K562 (cell line): ENCODE data around the gene KRTAP4-16. TPM values are rescaled to one million over a fixed set of nuclear protein-coding genes. Genes with fewer than 3 reads are reported as not detected.
"Not testable (repeated sequence)": the region's sequence is repeated elsewhere in the genome, so short reads cannot be mapped to it uniquely, and the experiment has no call there.

Experiments used
- ATAC-seq: fragments of 200-7000 bp; cut with Tn5 transposase; 3 replicates; pipeline ENCODE4 v1.9.1; 2020; ENCODE audit warnings: moderate library complexity
- BruUV-seq: library from RNA; stranded (reverse); fragments of 400-500 nt; replicated peaks from 2 replicates; lab custom pipeline; 2021; lab: Mats Ljungman, UMichigan
- CTCF ChIA-PET: fragments of 300-600 bp; formaldehyde crosslinking; extraction: SDS; loops from one replicate; lab custom pipeline; 2021; ENCODE audit warnings: low intra/inter-chr PET ratio; lab: Yijun Ruan, JAX
- POLR2A ChIA-PET: fragments of 300-600, 350-650 bp; sonication (Branson Sonifier 250); formaldehyde crosslinking; extraction: SDS; loops from one replicate; lab custom pipeline; 2021; ENCODE audit warnings: antibody characterized with exemption, inconsistent platforms; lab: Yijun Ruan, JAX
- DNase-seq, 4 experiments: peaks; one replicate each; pipeline versions ENCODE4 v3.0.0 to v3.0.0-alpha.2; 2011 to 2018; ENCODE audit warnings: low spot score in 3 of 4, mixed read lengths in 3 of 4; ENCODE audit errors: extremely low read depth in 1 of 4
- FAIRE-seq: peaks from 2 replicates; lab custom pipeline; 2011; peaks lifted over from hg19 to GRCh38; lab: Jason Lieb, UNC
- H2AFZ ChIP-seq: 2 replicates; pipeline ENCODE4 v1.6.0; 2011; ENCODE audit warnings: low read depth, low read length, control low read depth, inconsistent platforms
- H3K27ac ChIP-seq: fragments of 200-600 bp; 3 replicates; pipeline ENCODE4 v1.8.0; 2011; ENCODE audit warnings: low read depth, mild to moderate bottlenecking, control low read depth, inconsistent platforms, low read length, moderate library complexity, mixed read lengths; ENCODE audit errors: extremely low read depth
- H3K27me3 ChIP-seq, 2 experiments: fragments of 300-600 bp in 1 of 2; 2 replicates in 1 of 2; 3 replicates in 1 of 2; pipeline versions ENCODE4 v1.6.0 to v1.8.0; 2011; ENCODE audit warnings: inconsistent platforms in 2 of 2, low read length in 2 of 2, mild to moderate bottlenecking in 1 of 2, mixed read lengths in 1 of 2, moderate library complexity in 1 of 2; ENCODE audit not compliant: control insufficient read depth in 2 of 2, insufficient read depth in 2 of 2
- H3K36me3 ChIP-seq: fragments of 300-600 bp; 3 replicates; pipeline ENCODE4 v1.8.0; 2011; ENCODE audit warnings: mild to moderate bottlenecking, low read length, inconsistent platforms; ENCODE audit not compliant: control insufficient read depth, insufficient read depth
- H3K4me1 ChIP-seq, 2 experiments: fragments of 200-600 bp in 1 of 2; replicated peaks in 1 of 2; 2 replicates in 1 of 2; 3 replicates in 1 of 2; pipeline versions ENCODE4 v1.5.1 to v1.8.0; 2011; ENCODE audit warnings: inconsistent platforms in 2 of 2, low read length in 2 of 2, mild to moderate bottlenecking in 1 of 2, mixed read lengths in 1 of 2, moderate library complexity in 1 of 2; ENCODE audit not compliant: control insufficient read depth in 2 of 2, insufficient read depth in 2 of 2
- H3K4me2 ChIP-seq: 2 replicates; pipeline ENCODE4 v1.6.1; 2011; ENCODE audit warnings: low read length, control low read depth, inconsistent platforms, mixed read lengths; ENCODE audit not compliant: insufficient read depth
- H3K4me3 ChIP-seq: fragments of 200-600 bp; sonication (generic), shearing (Covaris generic); 2 replicates; pipeline ENCODE4 v1.5.1; 2016; ENCODE audit warnings: control low read depth, inconsistent platforms
- H3K79me2 ChIP-seq: fragments of 200-600 bp; 3 replicates; pipeline ENCODE4 v1.8.0; 2011; ENCODE audit warnings: low read length, inconsistent platforms; ENCODE audit not compliant: control insufficient read depth, insufficient read depth
- H3K9ac ChIP-seq, 2 experiments: 2 replicates each; pipeline versions ENCODE4 v1.6.0 to v1.6.1; 2011; ENCODE audit warnings: low read depth in 2 of 2, low read length in 2 of 2, control low read depth in 1 of 2, inconsistent platforms in 1 of 2, mild to moderate bottlenecking in 1 of 2, mixed read lengths in 1 of 2; ENCODE audit not compliant: insufficient read depth in 1 of 2
- H3K9me1 ChIP-seq: one replicate; pipeline ENCODE4 v1.6.0; 2011; ENCODE audit warnings: inconsistent platforms, mild to moderate bottlenecking, low read length, moderate library complexity; ENCODE audit not compliant: control insufficient read depth, insufficient read depth
- H3K9me3 ChIP-seq: replicated peaks from 2 replicates; pipeline ENCODE4 v1.5.1; 2011; ENCODE audit warnings: low read depth, low read length, inconsistent platforms; ENCODE audit not compliant: control insufficient read depth, insufficient read depth
- H4K20me1 ChIP-seq: replicated peaks from 2 replicates; pipeline ENCODE4 v1.6.1; 2011; ENCODE audit warnings: low read length, inconsistent platforms, mixed read lengths; ENCODE audit not compliant: control insufficient read depth, insufficient read depth
- WGBS: fragments of 100-300 bp; shearing (Covaris generic); methylation state at CpG from one replicate; pipeline ENCODE4 v1.1.6; 2016; ENCODE audit warnings: low coverage, mixed read lengths; ENCODE audit not compliant: insufficient coverage; ENCODE audit errors: missing lambda C conversion rate; 5-methylcytosine and 5-hydroxymethylcytosine counted together
- in situ Hi-C: fragments of 300-500 bp; cut with MboI; formaldehyde crosslinking; loops from 4 replicates; pipeline ENCODE4 v1.15.0; 2018; ENCODE audit warnings: inconsistent platforms, mixed read lengths
- intact Hi-C: fragments of 100-400 bp; cut with micrococcal nuclease; formaldehyde crosslinking; loops from 2 replicates; pipeline ENCODE4 v1.14.2; 2022
- polyA plus RNA-seq, 8 experiments: library from polyadenylated mRNA; depleted of rRNA in 4 of 8; stranded (reverse) in 5 of 8; unstranded in 3 of 8; fragments of >200 nt; fragmentation: Nextera tagmentation in 2 of 8; fragmentation: Illumina TruSeq in 1 of 8; extraction: Ambion mirVana in 2 of 8; extraction: Trizol in 1 of 8; gene quantifications; 2 replicates each; pipeline versions ENCODE4 v1.2.1 to v1.2.3, GENCODE V29; 2011 to 2014; ENCODE audit warnings: inconsistent platforms in 1 of 8, missing spikeins in 1 of 8
- total RNA-seq, 7 experiments: library from RNA; depleted of rRNA in 6 of 7; stranded (reverse); fragments of >200 nt in 6 of 7; fragmentation: Illumina TruSeq in 2 of 7; extraction: Trizol in 2 of 7; gene quantifications; 2 replicates each; pipeline versions ENCODE4 v1.2.1 to v1.2.3, GENCODE V29; 2011 to 2021; ENCODE audit warnings: low replicate concordance in 1 of 7

KRTAP4-16 gene
- total and polyA plus RNA-seq, 9 of the 15 experiments (the other 6 are each of a cell fraction or from before 2014, with no cell fraction given) = not detected

DNA sequence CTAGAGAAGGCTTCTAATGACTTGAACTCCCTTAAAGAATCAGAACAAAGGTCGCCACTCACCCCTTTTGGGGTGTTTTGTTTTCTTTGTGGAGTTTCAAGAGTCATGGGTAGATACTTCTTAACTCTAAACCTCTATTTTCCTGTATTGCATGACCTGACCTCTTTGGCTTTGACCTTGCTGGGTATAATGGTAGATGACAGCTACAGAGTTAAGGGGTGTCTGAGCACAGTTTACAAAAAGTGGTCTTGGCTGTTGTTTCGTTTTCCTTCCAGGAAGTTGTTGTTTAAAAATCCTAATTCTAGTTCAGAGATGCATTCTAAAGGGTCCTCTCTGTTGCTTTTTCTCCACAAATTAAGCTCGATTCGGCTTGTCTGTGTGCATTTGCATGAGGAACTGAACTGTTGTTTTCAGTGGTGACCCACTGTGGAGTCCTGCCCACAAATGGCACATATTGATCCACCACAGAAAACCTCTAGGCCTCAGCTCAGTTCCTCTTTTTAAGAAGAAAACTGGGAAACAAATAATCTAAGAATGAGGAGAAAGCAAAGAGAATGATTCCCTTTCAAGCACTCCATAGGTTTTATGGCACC is 13.2 kb downstream of the KRTAP4-16 start:
- H3K9me1 ChIP-seq, H3K4me1 ChIP-seq, H3K9ac ChIP-seq, BruUV-seq, H3K9me3 ChIP-seq, CTCF ChIA-PET, H3K4me2 ChIP-seq, H2AFZ ChIP-seq, FAIRE-seq, in situ Hi-C loops, H3K4me3 ChIP-seq, H3K36me3 ChIP-seq, H4K20me1 ChIP-seq, intact Hi-C loops, ATAC-seq, DNase-seq, POLR2A ChIA-PET, H3K27me3 ChIP-seq, H3K79me2 ChIP-seq, H3K27ac ChIP-seq: not testable (repeated sequence)
- 0% methylated on average over 4 of the region's 4 CpGs for WGBS

DNA sequence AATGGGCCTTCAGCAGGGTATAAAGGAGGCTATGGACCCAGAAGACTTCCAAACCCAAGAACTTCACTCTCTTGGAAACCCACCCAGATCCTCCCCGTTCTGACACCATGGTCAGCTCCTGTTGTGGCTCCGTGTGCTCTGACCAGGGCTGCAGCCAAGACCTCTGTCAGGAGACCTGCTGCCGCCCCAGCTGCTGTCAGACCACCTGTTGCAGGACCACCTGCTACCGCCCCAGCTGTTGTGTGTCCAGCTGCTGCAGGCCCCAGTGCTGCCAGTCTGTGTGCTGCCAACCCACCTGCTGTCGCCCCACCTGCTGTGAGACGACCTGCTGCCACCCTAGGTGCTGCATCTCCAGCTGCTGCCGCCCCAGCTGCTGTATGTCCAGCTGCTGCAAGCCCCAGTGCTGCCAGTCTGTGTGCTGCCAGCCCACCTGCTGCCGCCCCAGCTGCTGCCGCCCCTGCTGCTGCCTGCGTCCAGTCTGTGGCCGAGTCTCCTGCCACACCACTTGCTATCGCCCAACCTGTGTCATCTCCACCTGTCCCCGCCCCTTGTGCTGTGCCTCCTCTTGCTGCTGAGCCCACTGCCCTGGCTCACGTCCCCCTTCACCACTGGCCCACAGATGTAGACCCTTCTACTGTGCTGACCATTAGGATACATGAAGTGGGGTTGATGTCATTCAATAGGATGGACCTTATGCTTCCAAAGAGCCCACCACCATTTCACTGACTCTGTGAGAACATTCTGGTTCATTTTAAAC is 17.7 kb downstream of the KRTAP4-16 start, which contains the start of gene KRTAP4-7:
Gene KRTAP4-7 (plus strand): TSS at position 51 of the 757 bp plus-strand sequence. CDS start 57 bp downstream, at position 108.
- H4K20me1 ChIP-seq, H3K79me2 ChIP-seq, H3K4me3 ChIP-seq, POLR2A ChIA-PET, DNase-seq, H3K9ac ChIP-seq, BruUV-seq, H3K27ac ChIP-seq, H2AFZ ChIP-seq, CTCF ChIA-PET, ATAC-seq, intact Hi-C loops, in situ Hi-C loops, H3K4me1 ChIP-seq, H3K4me2 ChIP-seq, H3K27me3 ChIP-seq, H3K36me3 ChIP-seq, H3K9me1 ChIP-seq, H3K9me3 ChIP-seq, FAIRE-seq: not testable (repeated sequence)
- 3% methylated on average over 9 of the region's 14 CpGs for WGBS

DNA sequence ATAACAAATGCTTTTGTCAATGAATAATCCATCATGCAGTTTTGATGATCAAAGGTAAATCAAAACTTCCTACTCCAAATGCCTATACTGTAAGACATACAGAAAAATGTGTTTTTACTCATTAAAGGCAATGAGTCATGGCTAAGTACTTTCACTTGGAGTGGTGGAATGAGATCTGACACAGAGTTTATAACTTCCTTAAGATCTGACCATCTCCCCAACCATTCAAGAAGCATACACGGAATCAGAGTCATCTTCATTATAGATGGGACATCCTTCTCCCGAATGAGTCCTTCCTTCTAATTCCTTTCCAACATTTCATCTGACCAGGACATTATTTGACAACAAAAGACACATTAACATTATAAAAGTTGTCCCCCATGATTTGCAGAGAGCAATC is 18.6 kb downstream of the KRTAP4-16 start:
- POLR2A ChIA-PET, ATAC-seq, in situ Hi-C loops, FAIRE-seq, H3K9ac ChIP-seq, H4K20me1 ChIP-seq, intact Hi-C loops, H3K4me1 ChIP-seq, H3K27me3 ChIP-seq, H3K27ac ChIP-seq, H3K4me3 ChIP-seq, CTCF ChIA-PET, H2AFZ ChIP-seq, H3K4me2 ChIP-seq, H3K9me1 ChIP-seq, BruUV-seq, H3K79me2 ChIP-seq, H3K36me3 ChIP-seq, DNase-seq, H3K9me3 ChIP-seq: not testable (repeated sequence)
- WGBS = 0% methylated on average over 2 of the region's 2 CpGs
